ENCODE data around the gene SLC2A4. TPM values are rescaled to one million over a fixed set of nuclear protein-coding genes. Genes with fewer than 3 reads are reported as not detected.

The SLC2A4 gene
- total RNA-seq, 1 donor from 2014 or later = 0.23 TPM

DNA sequence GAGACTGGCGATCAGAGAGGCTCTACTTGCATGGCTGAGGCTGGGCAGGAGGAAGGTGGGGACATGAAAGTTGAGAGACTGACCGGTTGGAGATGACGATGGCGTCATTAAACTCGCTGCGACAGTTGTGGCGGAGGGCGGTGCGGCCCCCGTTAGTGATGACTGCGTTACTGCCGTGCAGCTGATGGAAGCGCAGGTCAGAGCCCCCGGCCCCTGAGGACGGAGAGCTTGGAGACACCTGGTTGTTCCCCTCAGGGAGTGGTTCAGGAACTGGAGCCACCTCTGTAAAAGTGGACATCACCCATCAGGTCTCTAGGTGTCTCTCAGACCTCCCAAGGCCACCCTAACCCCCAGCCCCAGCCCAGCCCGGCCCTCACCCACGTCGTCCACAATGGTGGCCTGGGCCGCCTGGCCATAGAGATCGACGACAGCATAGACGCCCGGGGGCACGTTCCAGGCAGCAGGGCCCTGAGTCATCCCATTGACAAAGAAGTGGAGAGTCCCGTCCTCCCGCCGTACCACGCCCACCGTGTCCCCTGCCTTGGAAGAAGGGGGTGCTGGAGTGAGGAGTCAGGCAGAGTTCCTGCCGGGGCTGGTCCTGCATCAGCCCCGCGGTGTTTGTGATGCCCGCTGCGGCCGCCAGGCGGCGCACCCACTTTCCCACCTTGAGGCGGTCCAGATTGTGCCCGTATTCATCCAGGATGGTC, 42.4 kb downstream of the SLC2A4 start:
- TF ChIP-seq, protein P1, sequence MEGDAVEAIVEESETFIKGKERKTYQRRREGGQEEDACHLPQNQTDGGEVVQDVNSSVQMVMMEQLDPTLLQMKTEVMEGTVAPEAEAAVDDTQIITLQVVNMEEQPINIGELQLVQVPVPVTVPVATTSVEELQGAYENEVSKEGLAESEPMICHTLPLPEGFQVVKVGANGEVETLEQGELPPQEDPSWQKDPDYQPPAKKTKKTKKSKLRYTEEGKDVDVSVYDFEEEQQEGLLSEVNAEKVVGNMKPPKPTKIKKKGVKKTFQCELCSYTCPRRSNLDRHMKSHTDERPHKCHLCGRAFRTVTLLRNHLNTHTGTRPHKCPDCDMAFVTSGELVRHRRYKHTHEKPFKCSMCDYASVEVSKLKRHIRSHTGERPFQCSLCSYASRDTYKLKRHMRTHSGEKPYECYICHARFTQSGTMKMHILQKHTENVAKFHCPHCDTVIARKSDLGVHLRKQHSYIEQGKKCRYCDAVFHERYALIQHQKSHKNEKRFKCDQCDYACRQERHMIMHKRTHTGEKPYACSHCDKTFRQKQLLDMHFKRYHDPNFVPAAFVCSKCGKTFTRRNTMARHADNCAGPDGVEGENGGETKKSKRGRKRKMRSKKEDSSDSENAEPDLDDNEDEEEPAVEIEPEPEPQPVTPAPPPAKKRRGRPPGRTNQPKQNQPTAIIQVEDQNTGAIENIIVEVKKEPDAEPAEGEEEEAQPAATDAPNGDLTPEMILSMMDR (conservative IDR thresholded peaks at IDR 0.05; ENCODE audit: low read depth, low read length) = peak; percentile 63
- H3K4me3 ChIP-seq (ENCODE audit: low read depth, low read length) = no peak overlapping the region
- DNase-seq (ENCODE audit: low read depth) = no peak

DNA sequence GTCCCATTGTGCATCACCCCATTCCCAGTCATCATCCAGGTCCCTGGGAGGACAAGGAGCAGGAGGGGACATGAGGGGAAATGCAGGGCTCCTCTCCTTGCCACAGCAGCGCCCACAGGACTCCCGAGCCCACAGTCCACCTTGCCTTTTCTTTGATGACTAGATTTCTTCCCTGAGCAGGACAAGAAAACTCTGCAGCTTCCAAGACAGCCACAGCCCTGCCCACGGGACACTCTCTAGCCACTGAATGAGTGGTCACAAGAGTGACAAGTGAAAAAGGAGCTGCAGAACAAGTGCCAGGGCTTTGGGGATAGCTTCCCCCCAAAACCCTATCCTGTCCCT, 42.9 kb downstream of the SLC2A4 start:
- TF ChIP-seq, protein P1 (conservative IDR thresholded peaks at IDR 0.05; ENCODE audit: low read depth, low read length) = no peak
- DNase-seq (ENCODE audit: low read depth) = no peak
- no peak overlapping the region for H3K4me3 ChIP-seq (ENCODE audit: low read depth, low read length)

DNA sequence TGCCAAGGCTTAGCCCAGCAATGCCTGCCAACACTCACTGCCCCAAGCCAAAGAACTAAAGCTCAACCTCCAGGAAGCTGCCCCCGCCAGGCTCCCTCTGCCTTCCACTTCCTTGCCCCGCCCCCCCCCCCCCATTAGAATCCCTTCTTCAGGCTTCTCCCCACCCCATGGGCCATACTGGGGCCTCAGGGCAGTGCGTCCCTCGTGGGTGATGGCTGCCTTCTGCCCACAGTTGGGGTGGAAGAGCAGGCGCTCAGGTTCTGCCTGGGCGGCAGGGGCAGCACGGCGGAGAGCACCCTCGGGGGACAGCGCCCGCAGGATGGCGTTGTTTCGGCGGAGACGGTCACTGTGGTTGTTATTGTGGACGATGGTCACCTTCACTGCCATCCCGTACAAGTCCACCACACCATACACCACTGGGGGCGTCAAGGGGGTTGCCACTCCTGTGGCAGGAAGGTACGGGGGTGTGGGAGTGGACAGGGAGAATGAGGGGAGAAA, 43.6 kb downstream of the SLC2A4 start:
- no peak overlapping the region for H3K4me3 ChIP-seq (ENCODE audit: low read depth, low read length)
- DNase-seq (ENCODE audit: low read depth) = no peak
- TF ChIP-seq, protein P1 (conservative IDR thresholded peaks at IDR 0.05; ENCODE audit: low read depth, low read length) = no peak

DNA sequence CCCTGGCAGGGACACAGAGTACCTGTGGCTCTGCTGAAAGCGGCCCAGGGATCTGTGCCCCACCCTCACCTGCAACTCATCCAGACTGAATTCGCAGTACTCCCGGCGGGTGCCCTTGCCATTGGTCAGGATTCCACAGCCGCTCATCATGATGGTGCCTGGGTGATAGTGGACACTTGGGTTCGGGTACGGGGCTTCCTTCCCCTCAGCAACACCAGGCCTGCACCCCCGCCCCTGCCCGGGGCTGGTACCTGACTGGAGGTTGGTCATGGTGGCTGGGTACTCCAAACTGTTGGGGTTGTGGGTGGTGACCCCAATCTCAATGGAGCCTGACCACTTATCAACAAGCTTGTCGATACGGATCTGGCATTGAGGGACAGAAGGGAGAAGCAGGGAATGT, 44.7 kb downstream of the SLC2A4 start:
- no peak overlapping the region for H3K4me3 ChIP-seq (ENCODE audit: low read depth, low read length)
- TF ChIP-seq, protein P1 (conservative IDR thresholded peaks at IDR 0.05; ENCODE audit: low read depth, low read length) = no peak
- DNase-seq (ENCODE audit: low read depth) = no peak

DNA sequence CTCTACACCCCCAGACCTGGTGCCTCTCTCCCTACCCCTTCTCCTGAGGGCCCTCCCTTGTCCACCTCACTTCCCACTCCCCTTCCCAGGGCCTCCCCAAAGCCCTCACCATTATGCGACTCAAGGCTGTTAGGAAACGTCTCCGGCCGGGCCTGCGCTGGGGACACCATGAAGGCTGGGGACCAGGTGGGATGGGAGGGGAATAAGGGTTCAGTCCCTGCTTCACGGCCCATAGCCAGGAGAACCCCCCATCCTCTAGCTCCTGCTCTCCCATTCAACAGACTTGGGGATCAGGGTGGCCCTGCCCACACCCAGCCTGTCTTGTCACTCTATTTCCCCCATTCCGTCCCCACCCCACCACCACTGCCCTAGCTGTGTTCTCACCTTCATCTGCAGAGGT, 45.5 kb downstream of the SLC2A4 start:
- TF ChIP-seq, protein P1 (conservative IDR thresholded peaks at IDR 0.05; ENCODE audit: low read depth, low read length) = no peak
- DNase-seq (ENCODE audit: low read depth) = no peak
- H3K4me3 ChIP-seq (ENCODE audit: low read depth, low read length) = no peak overlapping the region

DNA sequence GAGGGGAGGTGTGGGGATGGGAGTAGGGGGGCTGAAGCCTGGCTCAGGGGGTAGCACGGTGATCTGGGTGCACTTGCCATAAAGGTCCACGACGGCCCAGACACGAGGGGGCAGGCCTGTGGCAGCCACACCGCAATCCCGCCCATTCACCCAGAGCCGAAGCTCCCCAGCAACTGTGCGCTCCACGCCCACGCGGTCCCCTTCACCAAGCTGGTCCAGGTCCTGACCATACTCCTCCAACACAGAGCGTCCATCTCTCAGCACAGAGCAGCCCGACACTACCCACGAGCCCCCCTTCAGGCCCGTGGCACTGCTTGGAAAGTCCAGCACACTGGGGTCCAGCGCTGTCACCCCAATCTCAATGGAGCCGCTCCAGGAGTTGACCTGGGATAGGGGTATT, 46.0 kb downstream of the SLC2A4 start:
- no peak overlapping the region for H3K4me3 ChIP-seq (ENCODE audit: low read depth, low read length)
- TF ChIP-seq, protein P1 (conservative IDR thresholded peaks at IDR 0.05; ENCODE audit: low read depth, low read length) = no peak
- DNase-seq (ENCODE audit: low read depth) = no peak

DNA sequence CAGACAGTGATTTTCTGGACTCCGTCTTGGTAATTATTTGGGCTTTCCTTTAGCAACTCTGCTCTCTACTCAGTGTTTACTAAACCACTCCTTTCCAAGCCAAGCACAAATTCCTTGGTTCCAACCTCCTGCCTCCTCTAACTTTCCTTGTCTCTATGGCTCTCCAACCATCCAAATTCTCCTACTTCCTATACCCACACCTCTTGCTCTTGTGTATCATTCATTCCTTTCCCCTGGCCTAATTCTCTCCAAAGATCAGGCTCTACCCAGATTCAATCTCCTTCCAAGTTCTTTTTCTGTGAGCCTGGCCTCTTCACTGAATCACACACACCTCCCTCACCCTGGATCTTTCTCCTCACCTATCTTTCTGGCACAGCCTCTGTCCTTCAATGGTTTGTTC, 46.5 kb downstream of the SLC2A4 start:
- H3K4me3 ChIP-seq (ENCODE audit: low read depth, low read length) = peak overlapping the region; percentile 97
- TF ChIP-seq, protein P1 (conservative IDR thresholded peaks at IDR 0.05; ENCODE audit: low read depth, low read length) = no peak
- DNase-seq (ENCODE audit: low read depth) = no peak
